LNCaP clone FGC (cell line): ENCODE data around the gene RABGAP1L.

ENCODE experiments used
- DNase-seq: peaks from one replicate; pipeline ENCODE4 v3.0.0-alpha.2; 2011; ENCODE audit warnings: low read depth
- H3K4me3 ChIP-seq: 2 replicates; pipeline ENCODE4 v1.5.1; 2011; ENCODE audit warnings: mild to moderate bottlenecking, low read depth, low read length, control low read depth
- CTCF ChIP-seq: IDR thresholded peaks from 2 replicates; pipeline ENCODE4 v1.5.1; 2012; ENCODE audit warnings: mild to moderate bottlenecking; ENCODE audit not compliant: control insufficient read depth, insufficient read depth; ENCODE audit errors: extremely low read depth

Gene RABGAP1L

GRCh38 chr1:174932587-174932986, 773.3 kb downstream of the RABGAP1L start:
- no peak overlapping the region for H3K4me3 ChIP-seq
- no peak for DNase-seq
- no peak for TF ChIP-seq CTCF

GRCh38 chr1:174935961-174936727, 776.8 kb downstream of the RABGAP1L start:
- H3K4me3 ChIP-seq: no peak overlapping the region
- no peak for DNase-seq
- TF ChIP-seq CTCF: no peak

- no peak overlapping the region for H3K4me3 ChIP-seq
- TF ChIP-seq CTCF: no peak
- DNase-seq: no peak
Observed at GRCh38 chr1:174938281-174939007, 779.1 kb downstream of the RABGAP1L start.

GRCh38 chr1:174939775-174940545, 780.6 kb downstream of the RABGAP1L start:
- no peak for TF ChIP-seq CTCF
- no peak for DNase-seq
- H3K4me3 ChIP-seq: no peak overlapping the region

- DNase-seq: no peak
- H3K4me3 ChIP-seq: no peak overlapping the region
- TF ChIP-seq CTCF: no peak
Observed at GRCh38 chr1:174940646-174941175, 781.4 kb downstream of the RABGAP1L start.

- DNase-seq: no peak
- no peak for TF ChIP-seq CTCF
- no peak overlapping the region for H3K4me3 ChIP-seq
Observed at GRCh38 chr1:174942547-174943255, 783.4 kb downstream of the RABGAP1L start.
